ENCODE data around the gene YARS2. TPM values are rescaled to one million over a fixed set of nuclear protein-coding genes. Genes with fewer than 3 reads are reported as not detected.

YARS2 gene
- total RNA-seq, 4 donors from 2014 or later: 18.7 to 26.8 (median 22.0) TPM

DNA sequence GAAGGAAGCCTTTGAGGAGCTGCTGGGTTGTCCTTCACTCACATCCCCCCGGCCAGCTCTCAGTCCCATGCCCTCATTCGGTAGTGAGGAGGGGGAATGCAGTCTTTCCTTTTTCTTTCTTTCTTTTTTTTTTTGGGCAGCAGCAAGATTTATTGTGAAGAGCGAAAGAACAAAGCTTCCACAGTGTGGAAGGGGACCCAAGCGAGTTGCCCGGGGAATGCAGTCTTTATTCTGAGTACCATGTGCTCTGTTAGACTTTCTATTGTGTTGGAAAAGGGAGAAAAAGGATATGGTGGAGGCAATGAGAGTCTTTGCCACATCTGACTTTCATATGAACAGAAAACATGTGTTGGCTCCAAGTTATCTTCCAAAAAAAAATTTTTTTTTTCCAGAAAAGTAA, 29.9 kb upstream of the YARS2 start:
- TF ChIP-seq CTCF (IDR thresholded peaks at IDR 0.05; ENCODE audit: low read depth): no peak

DNA sequence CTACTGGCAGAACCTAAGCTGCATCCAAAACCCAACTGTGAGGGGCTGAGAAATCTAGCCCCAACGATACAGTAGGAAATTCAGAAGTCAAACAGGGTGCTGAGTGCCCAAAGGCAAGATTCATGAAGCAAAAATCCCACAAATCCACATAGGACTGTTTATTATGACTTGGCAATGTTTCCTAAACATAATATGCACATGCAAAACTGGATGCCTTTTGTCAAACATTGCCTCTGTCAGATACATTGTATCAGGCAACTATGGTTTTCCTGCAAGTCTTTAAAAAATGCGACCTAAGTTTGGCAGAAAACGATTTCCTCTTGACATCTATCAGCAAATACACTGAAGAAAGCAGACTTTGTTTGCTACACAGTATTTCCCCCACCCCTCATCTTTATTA, 27.3 kb upstream of the YARS2 start:
- TF ChIP-seq CTCF (IDR thresholded peaks at IDR 0.05; ENCODE audit: low read depth): no peak

DNA sequence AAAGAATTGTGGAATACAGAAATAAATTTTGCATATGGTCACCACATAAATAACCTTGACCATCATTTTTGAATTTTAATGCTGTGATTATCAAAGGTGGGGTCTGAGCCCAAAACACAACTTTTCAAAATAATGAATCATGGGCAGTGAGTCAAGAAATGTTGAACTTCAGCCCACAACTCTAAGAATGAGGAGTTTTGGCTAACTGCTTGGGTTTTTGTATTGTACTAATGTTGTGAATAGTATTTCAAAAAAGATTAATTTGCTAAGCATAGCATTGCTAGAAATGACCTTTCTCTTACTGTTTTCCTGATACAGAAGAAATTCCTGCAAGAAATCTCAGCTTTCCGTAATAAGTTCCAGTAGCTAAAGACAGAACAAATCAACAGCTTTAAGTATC, 24.4 kb upstream of the YARS2 start:
- TF ChIP-seq CTCF (IDR thresholded peaks at IDR 0.05; ENCODE audit: low read depth): no peak

- no peak for TF ChIP-seq CTCF (IDR thresholded peaks at IDR 0.05; ENCODE audit: low read depth)
Observed at GRCh38 chr12:32777691-32778175, 22.0 kb upstream of the YARS2 start.

GRCh38 chr12:32777159-32777558, 21.5 kb upstream of the YARS2 start:
- TF ChIP-seq CTCF (IDR thresholded peaks at IDR 0.05; ENCODE audit: low read depth): no peak

- TF ChIP-seq CTCF (IDR thresholded peaks at IDR 0.05; ENCODE audit: low read depth): no peak
Observed at GRCh38 chr12:32776258-32776657, 20.6 kb upstream of the YARS2 start.

DNA sequence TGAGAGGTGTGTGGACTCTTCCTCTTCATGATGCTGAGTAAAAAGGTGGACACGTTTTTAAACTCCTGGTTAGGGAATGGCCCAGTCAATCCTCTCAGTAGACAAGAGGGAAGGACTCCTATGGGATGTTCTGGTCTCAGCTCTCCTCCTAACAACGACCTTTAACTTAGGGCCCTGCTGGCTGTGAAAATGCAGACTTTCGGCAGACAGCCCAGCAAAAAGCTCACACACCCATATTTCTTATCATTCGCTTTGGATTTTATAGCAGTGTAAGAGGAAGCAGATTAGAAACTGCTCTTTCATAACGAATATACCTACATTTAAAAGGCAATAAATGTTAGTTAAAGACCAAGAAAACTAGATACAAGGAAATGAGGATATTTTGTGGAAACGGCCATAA, 18.0 kb upstream of the YARS2 start:
- TF ChIP-seq CTCF (IDR thresholded peaks at IDR 0.05; ENCODE audit: low read depth): no peak

Data from subcutaneous adipose tissue (tissue), 4 donors.